Mesenchymal stem cell (in vitro differentiated cells and primary cell): ENCODE results near the gene GARIN5B.

Source experiments
- DNase-seq: peaks from one replicate; pipeline ENCODE4 v3.0.0-alpha.2; 2013
- H2AFZ ChIP-seq: one replicate; pipeline ENCODE4 v1.6.1; 2013; ENCODE audit warnings: low read depth, mild to moderate bottlenecking, control low read depth, inconsistent platforms, low read length, moderate library complexity
- H2AK5ac ChIP-seq: 2 replicates; pipeline ENCODE4 v1.6.1; 2013; ENCODE audit warnings: low read length, moderate library complexity, mild to moderate bottlenecking, inconsistent platforms; ENCODE audit not compliant: severe bottlenecking
- H2BK120ac ChIP-seq: one replicate; pipeline ENCODE4 v1.6.1; 2013; ENCODE audit warnings: low read depth, mild to moderate bottlenecking, inconsistent platforms, low read length, moderate library complexity
- H2BK12ac ChIP-seq, 2 experiments: one replicate each; pipeline ENCODE4 v1.6.1; 2013; ENCODE audit warnings: inconsistent platforms in 2 of 2, low read length in 2 of 2, mild to moderate bottlenecking in 2 of 2, moderate library complexity in 2 of 2, control low read depth in 1 of 2
- H2BK15ac ChIP-seq: one replicate; pipeline ENCODE4 v1.6.1; 2013; ENCODE audit warnings: mild to moderate bottlenecking, low read depth, inconsistent platforms; ENCODE audit not compliant: poor library complexity, severe bottlenecking
- H2BK5ac ChIP-seq: 2 replicates; pipeline ENCODE4 v1.6.1; 2013; ENCODE audit warnings: low read depth, mild to moderate bottlenecking, low read length, control low read depth, inconsistent platforms; ENCODE audit not compliant: poor library complexity, severe bottlenecking
- H3K14ac ChIP-seq, 2 experiments: one replicate each; pipeline ENCODE4 v1.6.1; 2013; ENCODE audit warnings: inconsistent platforms in 2 of 2, low read length in 2 of 2, control low read depth in 1 of 2, mild to moderate bottlenecking in 1 of 2, moderate library complexity in 1 of 2
- H3K18ac ChIP-seq, 2 experiments: one replicate each; pipeline ENCODE4 v1.6.1; 2013; ENCODE audit warnings: inconsistent platforms in 2 of 2, low read length in 2 of 2, control low read depth in 1 of 2, low read depth in 1 of 2, mild to moderate bottlenecking in 1 of 2
- H3K23ac ChIP-seq, 2 experiments: one replicate each; pipeline ENCODE4 v1.6.1; 2013; ENCODE audit warnings: inconsistent platforms in 2 of 2, low read length in 2 of 2, mild to moderate bottlenecking in 2 of 2, moderate library complexity in 2 of 2, control low read depth in 1 of 2
- H3K27ac ChIP-seq: 2 replicates; pipeline ENCODE4 v1.5.1; 2013; ENCODE audit warnings: mild to moderate bottlenecking, moderate library complexity, low read length, control low read depth, inconsistent platforms; ENCODE audit not compliant: poor library complexity, severe bottlenecking
- H3K27me3 ChIP-seq, 2 experiments: 2 replicates each; pipeline versions ENCODE4 v1.6.1 to v1.7.0; 2013; ENCODE audit warnings: low read length in 2 of 2, mild to moderate bottlenecking in 2 of 2, moderate library complexity in 2 of 2, control low read depth in 1 of 2, inconsistent platforms in 1 of 2; ENCODE audit not compliant: control insufficient read depth in 1 of 2, insufficient read depth in 1 of 2
- H3K36me3 ChIP-seq, 2 experiments: 2 replicates each; pipeline versions ENCODE4 v1.6.1 to v1.7.0; 2013; ENCODE audit warnings: low read length in 2 of 2, control low read depth in 1 of 2, inconsistent platforms in 1 of 2, low read depth in 1 of 2, mild to moderate bottlenecking in 1 of 2; ENCODE audit not compliant: insufficient read depth in 2 of 2, control insufficient read depth in 1 of 2
- H3K4ac ChIP-seq, 2 experiments: one replicate each; pipeline ENCODE4 v1.6.1; 2013; ENCODE audit warnings: inconsistent platforms in 2 of 2, low read length in 2 of 2, mild to moderate bottlenecking in 2 of 2, moderate library complexity in 2 of 2, control low read depth in 1 of 2, low read depth in 1 of 2
- H3K4me1 ChIP-seq: 2 replicates; pipeline ENCODE4 v1.6.1; 2013; ENCODE audit warnings: low read depth, low read length, control low read depth; ENCODE audit not compliant: control insufficient read depth, insufficient read depth
- H3K4me2 ChIP-seq: 2 replicates; pipeline ENCODE4 v1.6.1; 2013; ENCODE audit warnings: low read length, mild to moderate bottlenecking, inconsistent platforms; ENCODE audit not compliant: poor library complexity, severe bottlenecking
- H3K4me3 ChIP-seq, 2 experiments: 2 replicates each; pipeline versions ENCODE4 v1.5.1 to v1.7.0; 2013; ENCODE audit warnings: low read length in 2 of 2, mild to moderate bottlenecking in 2 of 2, control low read depth in 1 of 2, low read depth in 1 of 2; ENCODE audit not compliant: insufficient read depth in 1 of 2
- H3K79me1 ChIP-seq: replicated peaks from 2 replicates; pipeline ENCODE4 v1.6.1; 2013; ENCODE audit warnings: mild to moderate bottlenecking, control low read depth, low read length, inconsistent platforms; ENCODE audit not compliant: poor library complexity, severe bottlenecking
- H3K9ac ChIP-seq: 2 replicates; pipeline ENCODE4 v1.7.0; 2013; ENCODE audit warnings: mild to moderate bottlenecking, low read length, moderate library complexity
- H3K9me3 ChIP-seq: 2 replicates; pipeline ENCODE4 v1.7.0; 2013; ENCODE audit warnings: mild to moderate bottlenecking, low read length; ENCODE audit not compliant: control insufficient read depth
- H4K8ac ChIP-seq: one replicate; pipeline ENCODE4 v1.6.1; 2013; ENCODE audit warnings: inconsistent platforms, mild to moderate bottlenecking, low read length, moderate library complexity
- H4K91ac ChIP-seq: one replicate; pipeline ENCODE4 v1.6.1; 2013; ENCODE audit warnings: mild to moderate bottlenecking, low read length, inconsistent platforms
- WGBS: methylation state at CpG from one replicate; pipeline ENCODE4 v1.1.7; 2013; ENCODE audit warnings: mixed read lengths; 5-methylcytosine and 5-hydroxymethylcytosine counted together

GARIN5B gene

GRCh38 chr19:55353803-55354697 lies 9.0 kb downstream of the GARIN5B start:
- peak; percentile 76 for DNase-seq
- Histone ChIP-seq H3K4me2 (peak overlapping the region; percentile 92), H3K27ac (no peak overlapping the region), H4K91ac (no peak overlapping the region), H2BK5ac (no peak overlapping the region), H2BK12ac (peak overlapping the region in 1 of 2 experiments; percentile 16), H3K9ac (no peak overlapping the region), H3K79me1 (no peaks in the 10 kb centered on the region), H3K14ac (no peak overlapping the region), H3K36me3 (peaks cover 0 to 3% of the 10 kb centered on the region in 2 experiments), H3K18ac (peak overlapping the region; percentile 85 to 87), H4K8ac (peak overlapping the region; percentile 71), H2AK5ac (no peak overlapping the region), H3K23ac (no peak overlapping the region), H3K27me3 (peaks cover 49 to 71% of the 10 kb centered on the region in 2 experiments), H3K9me3 (no peaks in the 10 kb centered on the region), H2BK15ac (peak overlapping the region; percentile 74), H3K4me1 (peaks cover 24% of the 10 kb centered on the region), H3K4me3 (peak overlapping the region; percentile 55 to 66), H2BK120ac (no peak overlapping the region), H3K4ac (peak overlapping the region in 1 of 2 experiments; percentile 21), H2AFZ (peak overlapping the region; percentile 49)
- WGBS = 5% methylated on average over 49 of the region's 72 CpGs

GRCh38 chr19:55353356-55353802 lies 9.7 kb downstream of the GARIN5B start:
- H2BK5ac ChIP-seq = no peak overlapping the region
- peak overlapping the region in 1 of 2 experiments; percentile 21 for H3K4ac ChIP-seq
- peak overlapping the region in 1 of 2 experiments; percentile 47 for H2BK12ac ChIP-seq
- H3K4me3 ChIP-seq = peak overlapping the region; percentile 55 to 66
- H2BK15ac ChIP-seq = no peak overlapping the region
- H3K18ac ChIP-seq = peak overlapping the region in 1 of 2 experiments; percentile 87
- H3K4me2 ChIP-seq = peak overlapping the region; percentile 92
- peak overlapping the region; percentile 21 for H2AK5ac ChIP-seq
- peaks cover 26% of the 10 kb centered on the region for H3K4me1 ChIP-seq
- peak overlapping the region in 1 of 2 experiments; percentile 69 for H3K14ac ChIP-seq
- H3K27ac ChIP-seq = no peak overlapping the region
- H3K79me1 ChIP-seq = no peaks in the 10 kb centered on the region
- H2BK120ac ChIP-seq = no peak overlapping the region
- no peaks in the 10 kb centered on the region for H3K9me3 ChIP-seq
- H2AFZ ChIP-seq = peak overlapping the region; percentile 49
- H3K36me3 ChIP-seq = peaks cover 0 to 4% of the 10 kb centered on the region in 2 experiments
- H4K8ac ChIP-seq = peak overlapping the region; percentile 71
- H3K23ac ChIP-seq = peak overlapping the region in 1 of 2 experiments; percentile 85
- H3K27me3 ChIP-seq = peaks cover 49 to 70% of the 10 kb centered on the region in 2 experiments
- 15% methylated on average over 24 of the region's 24 CpGs for WGBS
- H3K9ac ChIP-seq = no peak overlapping the region
- peak overlapping the region; percentile 35 for H4K91ac ChIP-seq
- DNase-seq = no peak

GRCh38 chr19:55352549-55353145 lies 10.4 kb downstream of the GARIN5B start:
- Histone ChIP-seq H4K8ac (no peak overlapping the region), H3K27ac (no peak overlapping the region), H3K36me3 (peaks cover 0 to 6% of the 10 kb centered on the region in 2 experiments), H2AK5ac (no peak overlapping the region), H3K18ac (no peak overlapping the region), H3K4me3 (no peak overlapping the region), H3K9me3 (no peaks in the 10 kb centered on the region), H2BK5ac (no peak overlapping the region), H3K79me1 (no peaks in the 10 kb centered on the region), H3K9ac (no peak overlapping the region), H2BK120ac (no peak overlapping the region), H2BK12ac (no peak overlapping the region), H3K4me2 (no peak overlapping the region), H2AFZ (no peak overlapping the region), H4K91ac (no peak overlapping the region), H3K14ac (no peak overlapping the region), H3K23ac (no peak overlapping the region), H3K4ac (no peak overlapping the region), H3K27me3 (peaks cover 49 to 66% of the 10 kb centered on the region in 2 experiments), H2BK15ac (peak overlapping the region; percentile 6), H3K4me1 (peaks cover 29% of the 10 kb centered on the region)
- no peak for DNase-seq
- WGBS = 81% methylated on average over 25 of the region's 25 CpGs

GRCh38 chr19:55352040-55352439 lies 11.0 kb downstream of the GARIN5B start:
- Histone ChIP-seq H4K8ac (no peak overlapping the region), H2AFZ (no peak overlapping the region), H3K23ac (no peak overlapping the region), H3K36me3 (peaks cover 0 to 12% of the 10 kb centered on the region in 2 experiments), H3K4ac (no peak overlapping the region), H2AK5ac (no peak overlapping the region), H2BK5ac (no peak overlapping the region), H3K79me1 (no peaks in the 10 kb centered on the region), H3K4me2 (no peak overlapping the region), H3K9ac (no peak overlapping the region), H3K27ac (no peak overlapping the region), H4K91ac (no peak overlapping the region), H3K4me1 (peaks cover 29% of the 10 kb centered on the region), H2BK15ac (no peak overlapping the region), H2BK12ac (no peak overlapping the region), H3K4me3 (no peak overlapping the region), H3K9me3 (no peaks in the 10 kb centered on the region), H3K27me3 (peaks cover 44 to 61% of the 10 kb centered on the region in 2 experiments), H3K14ac (no peak overlapping the region), H3K18ac (peak overlapping the region in 1 of 2 experiments; percentile 11), H2BK120ac (no peak overlapping the region)
- WGBS = 87% methylated on average over 5 of the region's 6 CpGs
- no peak for DNase-seq
